Effector memory CD4-positive, alpha-beta T cell (primary cell): Measurements from ENCODE around the gene GDPGP1.
"Not testable (repeated sequence)": the region's sequence is repeated elsewhere in the genome, so short reads cannot be mapped to it uniquely, and the experiment has no call there.

Source experiments
- DNase-seq, 3 donors: peaks; one replicate each; pipeline ENCODE4 v3.0.0-alpha.2; 2020
- H3K27ac ChIP-seq: 2 replicates; pipeline ENCODE4 v1.7.0; 2013; ENCODE audit warnings: mild to moderate bottlenecking, low read length, moderate library complexity; ENCODE audit not compliant: insufficient read depth, poor library complexity, severe bottlenecking
- H3K27me3 ChIP-seq: replicated peaks from 2 replicates; pipeline ENCODE4 v1.7.0; 2013; ENCODE audit warnings: mild to moderate bottlenecking, low read length; ENCODE audit not compliant: insufficient read depth, control insufficient read depth, poor library complexity, severe bottlenecking
- H3K36me3 ChIP-seq: 2 replicates; pipeline ENCODE4 v1.7.0; 2013; ENCODE audit warnings: mild to moderate bottlenecking, low read length, moderate library complexity; ENCODE audit not compliant: control insufficient read depth, insufficient read depth
- H3K4me1 ChIP-seq: 2 replicates; pipeline ENCODE4 v1.7.0; 2013; ENCODE audit warnings: low read length, mild to moderate bottlenecking; ENCODE audit not compliant: control insufficient read depth, insufficient read depth, poor library complexity, severe bottlenecking
- H3K4me3 ChIP-seq: 2 replicates; pipeline ENCODE4 v1.7.0; 2013; ENCODE audit warnings: low read length, low read depth, mild to moderate bottlenecking; ENCODE audit not compliant: insufficient read depth, poor library complexity, severe bottlenecking
- H3K9me3 ChIP-seq: 2 replicates; pipeline ENCODE4 v1.7.0; 2013; ENCODE audit warnings: mild to moderate bottlenecking, low read length, moderate library complexity; ENCODE audit not compliant: control insufficient read depth

The GDPGP1 gene

DNA sequence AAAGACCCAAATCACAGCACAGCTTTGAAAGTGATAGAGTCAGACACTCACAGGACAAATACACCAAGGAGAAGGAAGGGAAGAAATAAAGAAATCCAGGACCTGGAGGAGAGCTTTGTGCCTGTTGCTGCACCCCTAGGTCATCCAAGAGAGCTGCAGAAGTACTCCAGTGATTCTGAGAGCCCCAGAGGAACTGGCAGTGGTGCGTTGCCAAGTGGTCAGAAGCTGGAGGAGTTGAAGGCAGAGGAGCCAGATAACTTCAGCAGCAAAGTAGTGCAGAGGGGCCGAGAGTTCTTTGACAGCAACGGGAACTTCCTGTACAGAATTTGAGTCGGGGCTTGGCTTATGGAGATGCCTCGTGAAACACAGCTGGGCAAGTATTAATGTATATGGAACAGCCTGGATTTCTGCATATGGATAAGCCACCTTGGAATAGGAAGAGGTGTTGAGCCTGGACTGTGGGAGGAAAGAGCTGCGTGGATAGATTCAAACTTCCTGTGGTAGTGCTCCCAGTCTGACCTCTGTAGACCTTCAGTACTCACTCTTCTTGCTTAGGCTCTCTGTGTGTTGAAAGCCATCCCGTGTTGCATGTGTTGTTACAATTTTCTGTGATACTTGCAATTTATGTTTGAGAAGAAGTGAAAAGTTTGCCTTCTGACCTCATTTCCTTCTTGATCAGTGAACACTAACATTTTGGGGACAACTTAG lies 37.6 kb downstream of the GDPGP1 start:
- H3K36me3 ChIP-seq: peaks cover 28% of the 10 kb centered on the region
- H3K9me3 ChIP-seq: no peaks in the 10 kb centered on the region
- H3K4me1 ChIP-seq: peaks cover 27% of the 10 kb centered on the region
- H3K27me3 ChIP-seq: no peaks in the 10 kb centered on the region
- no peak overlapping the region for H3K4me3 ChIP-seq
- H3K27ac ChIP-seq: no peak overlapping the region
- DNase-seq: no peak

- H3K36me3 ChIP-seq: not testable (repeated sequence)
Measured at GRCh38 chr15:90278467-90278866, 44.5 kb downstream of the GDPGP1 start.

GRCh38 chr15:90280743-90281142 lies 46.7 kb downstream of the GDPGP1 start:
- DNase-seq, H3K27me3 ChIP-seq: not testable (repeated sequence)

More at GRCh38 chr15:90278467-90278866, 44.5 kb downstream of the GDPGP1 start:
- H3K4me1 ChIP-seq, H3K27me3 ChIP-seq, DNase-seq, H3K9me3 ChIP-seq, H3K4me3 ChIP-seq, H3K27ac ChIP-seq: not testable (repeated sequence)

GRCh38 chr15:90281637-90282036 lies 47.6 kb downstream of the GDPGP1 start:
- not testable (repeated sequence) for H3K27ac ChIP-seq, H3K36me3 ChIP-seq, H3K4me1 ChIP-seq, H3K9me3 ChIP-seq, DNase-seq, H3K4me3 ChIP-seq, H3K27me3 ChIP-seq

More at GRCh38 chr15:90280743-90281142, 46.7 kb downstream of the GDPGP1 start:
- H3K4me3 ChIP-seq, H3K27ac ChIP-seq, H3K36me3 ChIP-seq, H3K4me1 ChIP-seq, H3K9me3 ChIP-seq: not testable (repeated sequence)

DNA sequence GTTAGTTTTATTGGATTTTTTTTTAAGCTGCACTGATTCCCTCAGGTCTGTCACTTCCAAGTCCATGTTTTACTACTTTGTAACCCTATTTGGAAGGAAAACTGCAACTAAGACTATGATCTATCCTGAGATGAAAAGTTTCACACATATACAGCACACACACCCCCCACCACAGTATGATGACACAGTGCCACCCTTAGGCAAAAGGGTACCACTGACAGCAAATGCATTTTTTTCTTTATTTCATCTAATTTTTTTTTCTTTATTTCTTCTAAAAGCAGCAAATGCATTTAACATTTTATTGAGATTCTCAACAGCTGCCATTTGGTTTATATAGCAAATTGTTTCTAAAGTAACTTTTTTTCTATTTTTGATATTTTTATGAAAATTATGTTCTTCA lies 52.7 kb downstream of the GDPGP1 start:
- Histone ChIP-seq H3K36me3 (no peaks in the 10 kb centered on the region), H3K9me3 (no peaks in the 10 kb centered on the region), H3K27ac (no peak overlapping the region), H3K4me1 (no peaks in the 10 kb centered on the region), H3K27me3 (no peaks in the 10 kb centered on the region), H3K4me3 (no peak overlapping the region)
- DNase-seq: no peak

- no peaks in the 10 kb centered on the region for H3K27me3 ChIP-seq
- no peaks in the 10 kb centered on the region for H3K4me1 ChIP-seq
- no peaks in the 10 kb centered on the region for H3K36me3 ChIP-seq
- H3K9me3 ChIP-seq: no peaks in the 10 kb centered on the region
- H3K4me3 ChIP-seq: no peak overlapping the region
- no peak overlapping the region for H3K27ac ChIP-seq
- DNase-seq: no peak
Measured at GRCh38 chr15:90287101-90287500, 53.1 kb downstream of the GDPGP1 start.

DNA sequence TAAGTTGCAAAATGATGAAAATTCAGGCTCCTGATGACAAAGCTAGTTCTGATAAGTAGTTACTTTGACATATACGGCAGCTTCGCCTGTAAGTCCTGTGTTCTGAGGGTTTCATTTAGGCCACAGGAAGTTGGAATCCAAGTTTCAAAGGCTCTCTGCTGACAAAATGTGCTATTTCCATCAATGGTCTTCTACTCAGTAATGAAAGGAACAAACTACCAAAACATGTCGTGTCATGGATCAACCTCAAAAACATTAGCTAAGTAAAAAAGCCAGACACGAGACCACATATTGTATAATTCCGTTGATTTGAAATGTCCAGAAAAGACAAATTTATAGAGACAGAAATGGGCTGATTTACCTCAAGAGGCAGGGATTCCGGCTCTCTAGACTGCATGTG lies 53.9 kb downstream of the GDPGP1 start:
- Histone ChIP-seq H3K9me3 (no peaks in the 10 kb centered on the region), H3K27ac (no peak overlapping the region), H3K36me3 (no peaks in the 10 kb centered on the region), H3K27me3 (no peaks in the 10 kb centered on the region), H3K4me1 (no peaks in the 10 kb centered on the region), H3K4me3 (no peak overlapping the region)
- no peak for DNase-seq

- H3K27ac ChIP-seq: no peak overlapping the region
- no peak for DNase-seq
- H3K9me3 ChIP-seq: no peaks in the 10 kb centered on the region
- H3K4me1 ChIP-seq: no peaks in the 10 kb centered on the region
- no peak overlapping the region for H3K4me3 ChIP-seq
- H3K36me3 ChIP-seq: no peaks in the 10 kb centered on the region
- H3K27me3 ChIP-seq: no peaks in the 10 kb centered on the region
Measured at GRCh38 chr15:90291679-90292356, 57.8 kb downstream of the GDPGP1 start.

DNA sequence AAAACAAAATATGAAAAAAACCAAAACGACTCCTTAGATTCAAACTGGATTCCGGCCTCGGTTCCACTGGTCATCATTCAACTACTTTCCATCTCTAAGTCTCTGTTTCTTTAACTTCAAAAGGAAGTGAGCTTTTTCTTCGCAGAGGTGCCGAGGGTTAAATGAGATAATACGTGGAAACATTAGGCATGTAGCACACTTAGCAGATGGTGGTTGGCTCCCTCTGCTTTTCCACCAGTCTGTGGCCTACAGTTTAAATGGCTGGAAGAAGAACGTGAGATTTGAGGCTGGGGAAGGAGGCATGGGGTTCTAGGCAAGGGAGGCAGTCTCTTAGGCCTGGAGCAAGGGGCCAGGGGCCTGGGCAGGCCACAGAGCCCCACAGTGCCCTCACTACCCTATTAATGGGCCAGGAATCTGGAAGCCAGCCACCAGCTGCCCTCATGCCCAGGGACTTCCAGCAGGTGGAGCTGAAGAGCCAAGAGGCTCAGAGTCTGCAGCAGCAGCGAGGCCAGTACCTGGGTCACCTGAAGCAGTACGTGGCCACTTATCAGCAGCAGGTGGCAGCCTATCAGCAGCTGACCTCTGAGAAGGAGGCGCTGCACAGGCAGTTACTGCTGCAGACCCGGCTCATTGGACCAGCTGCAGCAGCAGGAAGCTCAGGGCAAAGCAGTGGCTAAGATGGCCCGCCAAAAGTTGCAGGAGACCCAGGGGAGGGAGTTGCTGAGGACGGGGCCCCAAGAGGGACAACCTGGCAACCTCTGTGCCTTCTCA lies 59.2 kb downstream of the GDPGP1 start:
- peak; percentile 32 to 53 (median 44) for DNase-seq
- H3K4me3 ChIP-seq, H3K27me3 ChIP-seq, H3K36me3 ChIP-seq, H3K9me3 ChIP-seq, H3K27ac ChIP-seq, H3K4me1 ChIP-seq: not testable (repeated sequence)

GRCh38 chr15:90294159-90294558 lies 60.1 kb downstream of the GDPGP1 start:
- no peak for DNase-seq
- Histone ChIP-seq H3K36me3 (no peaks in the 10 kb centered on the region), H3K4me3 (no peak overlapping the region), H3K27ac (no peak overlapping the region), H3K27me3 (no peaks in the 10 kb centered on the region), H3K4me1 (no peaks in the 10 kb centered on the region), H3K9me3 (no peaks in the 10 kb centered on the region)
